ENCODE measurements around the gene MEF2D.

Gene MEF2D

DNA sequence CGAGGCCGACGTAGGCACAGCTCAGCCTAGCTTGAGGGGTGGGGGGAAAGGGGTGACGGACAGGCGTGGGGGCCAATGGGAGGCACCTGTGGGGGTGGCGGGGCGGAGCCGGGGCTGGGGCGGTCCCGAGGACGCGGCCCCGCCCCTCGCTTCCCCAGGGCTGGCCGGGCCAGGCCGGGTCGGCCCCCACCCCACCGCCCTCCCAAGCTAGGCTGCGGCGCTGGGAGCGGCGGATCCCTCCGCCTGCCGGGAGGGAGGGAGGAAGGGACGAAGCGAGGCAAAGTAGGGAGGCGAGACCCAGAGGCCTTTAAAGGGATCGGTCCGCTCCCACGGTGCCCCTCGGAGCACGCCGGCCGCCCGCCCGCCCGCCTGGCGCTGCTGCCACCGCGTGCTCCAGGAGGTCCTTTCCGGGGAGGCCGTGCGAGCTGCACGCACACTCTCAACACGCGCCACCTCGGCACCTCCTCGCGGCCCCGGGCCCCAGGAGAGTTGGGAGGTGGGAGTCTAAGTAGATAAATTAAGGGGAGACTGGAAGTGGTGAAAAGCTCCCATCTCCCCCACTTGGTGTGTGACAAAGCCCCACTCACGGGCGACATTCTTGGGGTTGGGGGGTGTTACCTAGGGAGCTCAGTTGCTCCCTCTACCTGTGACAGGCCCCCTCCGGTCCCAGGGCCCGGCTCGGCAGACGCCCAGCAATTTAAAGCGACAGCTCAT, 375 bp upstream of the MEF2D start:
- TF ChIP-seq EP300 (IDR thresholded peaks at IDR 0.05; ENCODE audit: borderline replicate concordance) = peak; percentile 11; the same call in 1 of the 2 replicates
- 0 out of 2 replicates have a peak, but pooled peaks have one; percentile 35 for TF ChIP-seq YY1 (IDR thresholded peaks at IDR 0.05; ENCODE audit: low read depth)
- 0 out of 2 replicates have a peak, but pooled peaks have one; percentile 15 for TF ChIP-seq CREB1 (IDR thresholded peaks at IDR 0.05; ENCODE audit: low read depth)
- TF ChIP-seq, protein P1, sequence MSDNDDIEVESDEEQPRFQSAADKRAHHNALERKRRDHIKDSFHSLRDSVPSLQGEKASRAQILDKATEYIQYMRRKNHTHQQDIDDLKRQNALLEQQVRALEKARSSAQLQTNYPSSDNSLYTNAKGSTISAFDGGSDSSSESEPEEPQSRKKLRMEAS (IDR thresholded peaks at IDR 0.05) = peak; percentile 94
- no peak for TF ChIP-seq FOXM1 (IDR thresholded peaks at IDR 0.05; ENCODE audit: borderline replicate concordance, low read depth)
- TF ChIP-seq EGR1 (IDR thresholded peaks at IDR 0.05) = peak; percentile 53; the same call in 1 of the 2 replicates
- TF ChIP-seq NFIC (IDR thresholded peaks at IDR 0.05) = peak; percentile 53
- peak; percentile 30; the same call in 1 of the 2 replicates for TF ChIP-seq TCF12 (IDR thresholded peaks at IDR 0.05; ENCODE audit: low read depth)
- TF ChIP-seq CEBPB (IDR thresholded peaks at IDR 0.05) = no peak
- peak; percentile 84; the same call in 1 of the 2 replicates for TF ChIP-seq ZBTB7A (IDR thresholded peaks at IDR 0.05; ENCODE audit: low read depth)
- TF ChIP-seq RAD21 (IDR thresholded peaks at IDR 0.05; ENCODE audit: low read depth) = no peak; the same call in 1 of the 2 replicates
- TF ChIP-seq TEAD4 (IDR thresholded peaks at IDR 0.05) = peak; percentile 42; the same call in 1 of the 2 replicates
- peak; percentile 61 for TF ChIP-seq TAF1 (IDR thresholded peaks at IDR 0.05; ENCODE audit: low read depth)

DNA sequence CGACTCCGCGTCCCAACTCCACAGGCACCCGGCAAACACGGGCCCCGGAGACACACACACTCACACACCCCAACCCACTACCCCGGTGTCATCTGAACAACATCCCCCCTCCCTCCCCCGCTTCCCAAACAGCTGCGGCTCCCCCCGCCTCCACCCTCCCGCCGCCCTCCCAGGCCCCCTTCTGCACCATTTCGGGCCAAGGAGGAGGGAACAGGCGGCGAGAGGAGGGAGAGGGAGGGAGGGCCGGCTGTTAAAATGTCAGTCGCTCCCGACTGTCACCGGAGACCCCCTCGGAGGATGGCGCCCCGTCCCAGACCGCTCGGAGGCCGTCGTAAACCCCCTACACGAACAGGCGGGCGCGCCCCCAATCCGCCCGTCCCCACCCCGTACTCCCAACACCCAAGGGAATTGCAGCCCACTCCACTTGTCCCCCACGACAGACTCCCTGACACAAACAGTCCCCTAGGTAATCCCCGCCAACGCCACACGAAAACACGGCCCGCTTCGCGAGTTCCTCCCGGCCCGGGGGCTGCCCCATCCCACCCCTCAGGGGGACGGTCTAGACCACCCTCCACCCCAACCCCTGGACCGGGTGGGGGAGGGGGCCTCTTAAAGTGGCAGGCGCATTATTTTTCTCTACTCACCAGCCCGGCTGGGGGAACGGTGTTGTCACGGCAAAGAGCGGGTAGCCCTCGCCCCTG, 583 bp downstream of the MEF2D start:
- TF ChIP-seq, protein P1 (IDR thresholded peaks at IDR 0.05) = peak; percentile 36; the same call in 1 of the 2 replicates
- TF ChIP-seq, protein P2, sequence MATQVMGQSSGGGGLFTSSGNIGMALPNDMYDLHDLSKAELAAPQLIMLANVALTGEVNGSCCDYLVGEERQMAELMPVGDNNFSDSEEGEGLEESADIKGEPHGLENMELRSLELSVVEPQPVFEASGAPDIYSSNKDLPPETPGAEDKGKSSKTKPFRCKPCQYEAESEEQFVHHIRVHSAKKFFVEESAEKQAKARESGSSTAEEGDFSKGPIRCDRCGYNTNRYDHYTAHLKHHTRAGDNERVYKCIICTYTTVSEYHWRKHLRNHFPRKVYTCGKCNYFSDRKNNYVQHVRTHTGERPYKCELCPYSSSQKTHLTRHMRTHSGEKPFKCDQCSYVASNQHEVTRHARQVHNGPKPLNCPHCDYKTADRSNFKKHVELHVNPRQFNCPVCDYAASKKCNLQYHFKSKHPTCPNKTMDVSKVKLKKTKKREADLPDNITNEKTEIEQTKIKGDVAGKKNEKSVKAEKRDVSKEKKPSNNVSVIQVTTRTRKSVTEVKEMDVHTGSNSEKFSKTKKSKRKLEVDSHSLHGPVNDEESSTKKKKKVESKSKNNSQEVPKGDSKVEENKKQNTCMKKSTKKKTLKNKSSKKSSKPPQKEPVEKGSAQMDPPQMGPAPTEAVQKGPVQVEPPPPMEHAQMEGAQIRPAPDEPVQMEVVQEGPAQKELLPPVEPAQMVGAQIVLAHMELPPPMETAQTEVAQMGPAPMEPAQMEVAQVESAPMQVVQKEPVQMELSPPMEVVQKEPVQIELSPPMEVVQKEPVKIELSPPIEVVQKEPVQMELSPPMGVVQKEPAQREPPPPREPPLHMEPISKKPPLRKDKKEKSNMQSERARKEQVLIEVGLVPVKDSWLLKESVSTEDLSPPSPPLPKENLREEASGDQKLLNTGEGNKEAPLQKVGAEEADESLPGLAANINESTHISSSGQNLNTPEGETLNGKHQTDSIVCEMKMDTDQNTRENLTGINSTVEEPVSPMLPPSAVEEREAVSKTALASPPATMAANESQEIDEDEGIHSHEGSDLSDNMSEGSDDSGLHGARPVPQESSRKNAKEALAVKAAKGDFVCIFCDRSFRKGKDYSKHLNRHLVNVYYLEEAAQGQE (IDR thresholded peaks at IDR 0.05; ENCODE audit: low read depth) = no peak
- TF ChIP-seq EGR1 (IDR thresholded peaks at IDR 0.05) (no peak), CEBPB (IDR thresholded peaks at IDR 0.05) (no peak), YY1 (IDR thresholded peaks at IDR 0.05; ENCODE audit: low read depth) (no peak), NFIC (IDR thresholded peaks at IDR 0.05) (no peak), ZBTB7A (IDR thresholded peaks at IDR 0.05; ENCODE audit: low read depth) (peak; percentile 24), FOXM1 (IDR thresholded peaks at IDR 0.05; ENCODE audit: borderline replicate concordance, low read depth) (no peak), TEAD4 (IDR thresholded peaks at IDR 0.05) (no peak), CREB1 (IDR thresholded peaks at IDR 0.05; ENCODE audit: low read depth) (no peak), TAF1 (IDR thresholded peaks at IDR 0.05; ENCODE audit: low read depth) (no peak), TCF12 (IDR thresholded peaks at IDR 0.05; ENCODE audit: low read depth) (no peak)
- TF ChIP-seq, protein P3, sequence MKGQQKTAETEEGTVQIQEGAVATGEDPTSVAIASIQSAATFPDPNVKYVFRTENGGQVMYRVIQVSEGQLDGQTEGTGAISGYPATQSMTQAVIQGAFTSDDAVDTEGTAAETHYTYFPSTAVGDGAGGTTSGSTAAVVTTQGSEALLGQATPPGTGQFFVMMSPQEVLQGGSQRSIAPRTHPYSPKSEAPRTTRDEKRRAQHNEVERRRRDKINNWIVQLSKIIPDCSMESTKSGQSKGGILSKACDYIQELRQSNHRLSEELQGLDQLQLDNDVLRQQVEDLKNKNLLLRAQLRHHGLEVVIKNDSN (IDR thresholded peaks at IDR 0.05) = no peak

DNA sequence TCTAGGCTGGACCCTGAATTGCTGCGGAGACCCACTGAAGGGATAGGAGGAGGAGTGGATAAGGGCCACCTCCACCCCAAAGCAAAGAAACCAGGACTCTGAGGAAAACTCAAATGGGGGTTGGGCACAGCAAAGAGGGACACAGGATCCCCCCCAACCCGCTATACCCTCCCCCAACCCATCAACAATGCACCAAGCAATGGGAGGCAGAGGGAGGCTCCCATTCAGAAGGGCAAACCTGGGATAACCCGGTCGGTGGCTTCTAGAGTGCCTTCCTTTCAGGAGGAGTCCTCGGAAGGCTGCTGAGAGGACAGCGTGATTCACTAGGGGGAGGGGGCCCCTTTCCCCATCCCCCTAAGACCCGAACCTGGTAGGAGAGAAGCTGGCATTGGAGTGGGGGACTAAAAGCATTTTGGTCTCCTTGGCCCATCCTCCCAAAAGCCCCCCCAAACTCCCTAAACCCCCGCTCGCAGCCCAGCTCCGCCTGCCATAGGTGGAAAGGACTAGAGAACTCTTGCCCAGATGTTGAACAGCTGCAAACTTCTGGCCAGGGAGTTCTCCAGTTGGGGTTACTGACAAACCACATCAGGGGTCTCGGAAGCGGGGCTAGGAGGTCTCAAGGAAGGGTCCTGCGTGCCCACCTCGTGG, 1.3 kb downstream of the MEF2D start:
- TF ChIP-seq EGR1 (IDR thresholded peaks at IDR 0.05) = no peak
- no peak for TF ChIP-seq FOXM1 (IDR thresholded peaks at IDR 0.05; ENCODE audit: borderline replicate concordance, low read depth)

DNA sequence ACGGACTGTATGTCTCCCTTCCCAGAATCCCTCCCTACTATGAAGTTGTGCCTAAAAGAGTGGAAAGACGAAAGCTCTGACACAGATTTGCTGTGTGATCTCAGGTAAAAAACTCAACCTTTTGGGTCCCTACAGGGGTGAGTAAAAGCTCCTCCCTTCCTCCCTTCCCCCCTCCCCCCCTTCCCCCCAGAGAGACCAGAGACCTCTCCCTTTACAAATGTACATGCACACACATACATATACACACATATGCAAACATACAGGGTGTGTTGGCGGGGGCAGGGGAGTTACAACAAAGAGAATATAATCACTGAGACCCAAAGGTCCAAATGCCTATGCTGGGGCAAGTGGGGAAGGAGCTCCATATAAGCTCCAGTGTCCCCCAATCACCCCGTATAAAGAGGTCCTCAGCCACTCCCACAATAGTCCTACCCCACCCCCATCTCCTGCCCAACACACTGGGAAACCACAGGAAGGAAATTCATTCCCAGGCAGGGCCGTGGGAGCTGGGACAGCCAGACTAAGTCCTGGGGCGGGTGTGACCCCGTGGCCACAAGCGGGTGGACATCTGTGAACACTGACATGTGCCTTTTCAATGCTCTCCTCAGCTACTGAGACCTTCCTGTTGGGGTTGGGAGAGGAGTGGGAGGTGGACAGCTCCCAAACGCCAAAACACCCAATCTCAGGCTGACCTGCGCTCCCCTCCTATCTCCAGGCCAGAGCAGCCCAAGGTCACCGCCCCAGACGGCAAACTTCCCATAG, 2.0 kb downstream of the MEF2D start:
- TF ChIP-seq TEAD4 (IDR thresholded peaks at IDR 0.05) (no peak), CEBPB (IDR thresholded peaks at IDR 0.05) (no peak)
- TF ChIP-seq, protein P2 (IDR thresholded peaks at IDR 0.05; ENCODE audit: low read depth) = 0 out of 2 replicates have a peak, but pooled peaks have one; percentile 30
- TF ChIP-seq, protein P1 (IDR thresholded peaks at IDR 0.05) = no peak
